ENCODE results near the gene MCRS1. TPM values are rescaled to one million over a fixed set of nuclear protein-coding genes. Genes with fewer than 3 reads are reported as not detected.

MCRS1 gene
- polyA plus RNA-seq, 1 experiment, result 47.0 TPM

DNA sequence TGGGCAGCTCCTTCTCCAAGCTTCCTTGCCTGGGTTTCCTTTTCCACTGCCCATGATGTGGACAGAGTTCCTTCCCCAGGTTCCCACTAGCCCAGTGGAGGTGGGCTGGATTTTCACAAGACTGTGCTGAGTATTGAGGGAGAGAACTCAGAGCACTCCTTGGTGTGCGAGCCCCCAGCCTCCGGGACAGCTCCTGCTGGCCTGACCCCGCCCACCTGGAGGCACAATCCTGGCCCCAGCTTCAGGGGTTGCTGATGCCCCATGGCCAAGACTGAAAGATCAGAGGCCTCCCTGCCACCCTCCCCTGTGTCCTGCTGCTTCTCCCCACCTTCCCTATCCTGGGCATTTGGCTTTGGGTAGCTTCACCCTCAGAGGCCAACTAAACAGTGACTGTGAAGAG lies 21.5 kb downstream of the MCRS1 start:
- Histone ChIP-seq H3K9me3 (ENCODE audit: control insufficient read depth, insufficient read depth, low read length) (no peaks in the 10 kb centered on the region; the same call in 1 of the 2 replicates), H3K27me3 (ENCODE audit: control insufficient read depth, insufficient read depth, low read length) (peaks cover 53% of the 10 kb centered on the region), H3K4me3 (ENCODE audit: low read depth, low read length) (no peak overlapping the region), H3K27ac (ENCODE audit: low read depth, low read length) (no peak overlapping the region)
- CTCF ChIA-PET, result no interaction called here
- TF ChIP-seq, protein P1, sequence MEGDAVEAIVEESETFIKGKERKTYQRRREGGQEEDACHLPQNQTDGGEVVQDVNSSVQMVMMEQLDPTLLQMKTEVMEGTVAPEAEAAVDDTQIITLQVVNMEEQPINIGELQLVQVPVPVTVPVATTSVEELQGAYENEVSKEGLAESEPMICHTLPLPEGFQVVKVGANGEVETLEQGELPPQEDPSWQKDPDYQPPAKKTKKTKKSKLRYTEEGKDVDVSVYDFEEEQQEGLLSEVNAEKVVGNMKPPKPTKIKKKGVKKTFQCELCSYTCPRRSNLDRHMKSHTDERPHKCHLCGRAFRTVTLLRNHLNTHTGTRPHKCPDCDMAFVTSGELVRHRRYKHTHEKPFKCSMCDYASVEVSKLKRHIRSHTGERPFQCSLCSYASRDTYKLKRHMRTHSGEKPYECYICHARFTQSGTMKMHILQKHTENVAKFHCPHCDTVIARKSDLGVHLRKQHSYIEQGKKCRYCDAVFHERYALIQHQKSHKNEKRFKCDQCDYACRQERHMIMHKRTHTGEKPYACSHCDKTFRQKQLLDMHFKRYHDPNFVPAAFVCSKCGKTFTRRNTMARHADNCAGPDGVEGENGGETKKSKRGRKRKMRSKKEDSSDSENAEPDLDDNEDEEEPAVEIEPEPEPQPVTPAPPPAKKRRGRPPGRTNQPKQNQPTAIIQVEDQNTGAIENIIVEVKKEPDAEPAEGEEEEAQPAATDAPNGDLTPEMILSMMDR (IDR thresholded peaks at IDR 0.05; ENCODE audit: low read depth, low read length), result no peak
- DNase-seq (ENCODE audit: low read depth, low spot score), result no peak
- POLR2A ChIA-PET, result no interaction called here

DNA sequence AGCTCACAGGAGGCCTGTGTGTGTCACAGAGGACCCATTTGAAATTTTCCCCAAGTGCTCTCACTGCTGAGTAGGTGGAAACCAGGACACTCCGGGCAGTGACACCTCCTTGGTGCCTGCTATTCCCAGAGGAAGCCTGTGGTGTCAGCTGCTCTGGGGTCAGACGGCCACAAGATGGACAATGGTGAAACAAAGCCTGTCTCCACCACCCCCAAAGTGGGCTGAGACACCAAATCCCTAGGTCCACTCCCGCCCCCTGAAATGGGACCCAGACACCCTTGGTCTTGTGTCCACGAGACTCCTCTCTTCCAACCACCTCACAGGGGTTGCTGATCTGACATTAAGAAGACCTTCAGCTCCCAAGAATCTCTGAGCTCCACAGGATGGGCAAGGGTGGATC lies 22.1 kb downstream of the MCRS1 start:
- ChIA-PET POLR2A (interaction anchor here (0.6 kb wide), 1 partner anchor 179 kb away, joined by 3 read pairs; no protein-coding TSS in a partner anchor), CTCF (no interaction called here)
- peaks cover 57% of the 10 kb centered on the region for H3K27me3 ChIP-seq (ENCODE audit: control insufficient read depth, insufficient read depth, low read length)
- no peaks in the 10 kb centered on the region; the same call in 1 of the 2 replicates for H3K9me3 ChIP-seq (ENCODE audit: control insufficient read depth, insufficient read depth, low read length)
- H3K4me3 ChIP-seq (ENCODE audit: low read depth, low read length), result no peak overlapping the region
- TF ChIP-seq, protein P1 (IDR thresholded peaks at IDR 0.05; ENCODE audit: low read depth, low read length), result no peak
- no peak overlapping the region for H3K27ac ChIP-seq (ENCODE audit: low read depth, low read length)
- no peak for DNase-seq (ENCODE audit: low read depth, low spot score)

DNA sequence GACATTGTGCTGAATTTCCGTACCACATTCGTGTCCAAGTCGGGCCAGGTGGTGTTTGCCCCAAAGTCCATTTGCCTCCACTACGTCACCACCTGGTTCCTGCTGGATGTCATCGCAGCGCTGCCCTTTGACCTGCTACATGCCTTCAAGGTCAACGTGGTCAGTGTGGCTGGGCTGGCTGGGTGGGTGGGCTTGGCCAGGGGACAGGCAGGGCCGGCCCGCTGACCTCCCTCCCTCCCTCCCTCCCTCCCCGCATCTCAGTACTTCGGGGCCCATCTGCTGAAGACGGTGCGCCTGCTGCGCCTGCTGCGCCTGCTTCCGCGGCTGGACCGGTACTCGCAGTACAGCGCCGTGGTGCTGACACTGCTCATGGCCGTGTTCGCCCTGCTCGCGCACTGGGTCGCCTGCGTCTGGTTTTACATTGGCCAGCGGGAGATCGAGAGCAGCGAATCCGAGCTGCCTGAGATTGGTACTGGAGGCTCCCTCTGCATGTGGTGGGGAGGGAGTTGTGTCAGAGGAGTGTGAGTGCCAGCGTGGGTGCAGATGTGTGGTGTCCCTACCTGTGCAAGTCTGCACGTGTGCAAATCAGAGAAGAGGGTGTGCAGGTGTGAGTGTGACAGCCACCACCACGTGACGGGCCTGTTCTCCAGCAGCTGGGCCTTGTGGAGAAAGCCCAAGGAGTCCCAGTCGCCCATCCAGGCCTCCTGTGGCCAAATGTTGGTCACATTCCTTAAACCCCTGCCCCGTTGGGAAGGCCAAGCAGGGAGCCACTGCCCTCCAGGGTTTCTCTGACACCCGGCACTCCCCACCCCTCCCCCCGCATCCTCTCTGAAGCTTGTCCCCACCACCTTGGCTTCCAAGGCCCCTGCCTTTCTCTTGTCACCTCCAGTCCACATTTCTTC lies 23.8 kb downstream of the MCRS1 start:
- CTCF ChIA-PET, result interaction anchor here (1.0 kb wide), 1 partner anchor 187 kb away, joined by 4 read pairs; no protein-coding TSS in a partner anchor
- Histone ChIP-seq H3K27ac (ENCODE audit: low read depth, low read length) (no peak overlapping the region), H3K4me3 (ENCODE audit: low read depth, low read length) (no peak overlapping the region), H3K9me3 (ENCODE audit: control insufficient read depth, insufficient read depth, low read length) (no peaks in the 10 kb centered on the region; the same call in 1 of the 2 replicates), H3K27me3 (ENCODE audit: control insufficient read depth, insufficient read depth, low read length) (peaks cover 68% of the 10 kb centered on the region)
- POLR2A ChIA-PET, result interaction anchor here (0.6 to 1.1 kb wide), 2 partner anchors 78 to 177 kb away, joined by 6 to 7 read pairs; partner anchors contain the start of gene SPATS2
- DNase-seq (ENCODE audit: low read depth, low spot score), result no peak
- TF ChIP-seq, protein P1 (IDR thresholded peaks at IDR 0.05; ENCODE audit: low read depth, low read length), result no peak

DNA sequence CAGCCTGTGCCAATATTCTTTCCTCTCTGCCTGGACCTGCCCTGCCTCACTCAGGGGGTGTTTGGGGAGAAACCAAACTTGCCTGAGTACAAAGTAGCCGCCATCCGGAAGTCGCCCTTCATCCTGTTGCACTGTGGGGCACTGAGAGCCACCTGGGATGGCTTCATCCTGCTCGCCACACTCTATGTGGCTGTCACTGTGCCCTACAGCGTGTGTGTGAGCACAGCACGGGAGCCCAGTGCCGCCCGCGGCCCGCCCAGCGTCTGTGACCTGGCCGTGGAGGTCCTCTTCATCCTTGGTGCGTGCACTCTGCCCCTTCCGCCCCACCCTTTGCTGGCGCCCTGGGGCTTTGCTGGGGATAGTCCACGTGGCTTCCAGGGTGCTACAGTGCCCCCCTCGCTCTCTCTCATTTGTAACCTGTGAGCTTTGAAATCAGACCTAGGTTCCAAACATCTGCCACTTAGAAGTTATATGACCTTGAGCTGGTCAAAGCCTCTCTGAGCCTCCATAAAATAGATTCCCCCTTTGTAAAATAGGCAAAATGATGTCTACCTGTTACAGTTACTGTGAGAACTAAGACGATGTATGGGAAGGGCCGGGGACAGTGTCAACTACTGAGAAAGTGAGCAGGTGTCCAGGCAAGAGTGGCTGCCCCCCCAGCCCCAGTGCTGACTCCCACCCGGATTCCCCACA lies 24.6 kb downstream of the MCRS1 start:
- H3K27me3 ChIP-seq (ENCODE audit: control insufficient read depth, insufficient read depth, low read length), result peaks cover 62% of the 10 kb centered on the region

More for the DNA sequence above, 24.6 kb downstream of the MCRS1 start:
- Histone ChIP-seq H3K4me3 (ENCODE audit: low read depth, low read length) (no peak overlapping the region), H3K27ac (ENCODE audit: low read depth, low read length) (no peak overlapping the region), H3K9me3 (ENCODE audit: control insufficient read depth, insufficient read depth, low read length) (no peaks in the 10 kb centered on the region; the same call in 1 of the 2 replicates)
- no peak for DNase-seq (ENCODE audit: low read depth, low spot score)
- ChIA-PET POLR2A (no interaction called here), CTCF (no interaction called here)
- TF ChIP-seq, protein P1 (IDR thresholded peaks at IDR 0.05; ENCODE audit: low read depth, low read length), result no peak

Measured in AG04450 (cell line).